NCI-H1048 (cell line): ENCODE data around the gene C16orf46.
"Not testable (repeated sequence)": the region's sequence is repeated elsewhere in the genome, so short reads cannot be mapped to it uniquely, and the experiment has no call there.

Source experiments
- DNase-seq: peaks from one replicate; lab custom pipeline; 2025; lab: John Stamatoyannopoulos, UW

C16orf46 gene

GRCh38 chr16:81077076-81077940, at the start of gene C16orf46:
Gene C16orf46 (minus strand): TSS chr16:81077238. CDS start chr16:81063955, 13,283 bp downstream.
- peak; percentile 24 for DNase-seq

GRCh38 chr16:81123092-81123852, 46.2 kb upstream of the C16orf46 start:
- no peak for DNase-seq

- DNase-seq = no peak
Observed at GRCh38 chr16:81121474-81121990, 44.5 kb upstream of the C16orf46 start.

- no peak for DNase-seq
Observed at GRCh38 chr16:81117436-81117835, 40.4 kb upstream of the C16orf46 start.

- no peak for DNase-seq
Observed at GRCh38 chr16:81116285-81116684, 39.2 kb upstream of the C16orf46 start.

- no peak for DNase-seq
Observed at GRCh38 chr16:81112453-81112852, 35.4 kb upstream of the C16orf46 start.

- not testable (repeated sequence) for DNase-seq
Observed at GRCh38 chr16:81109274-81109673, 32.2 kb upstream of the C16orf46 start.

GRCh38 chr16:81107511-81107910, 30.5 kb upstream of the C16orf46 start:
- no peak for DNase-seq

GRCh38 chr16:81106826-81107503, 29.9 kb upstream of the C16orf46 start:
- no peak for DNase-seq

GRCh38 chr16:81105946-81106345, 28.9 kb upstream of the C16orf46 start:
- no peak for DNase-seq

GRCh38 chr16:81101702-81102101, 24.7 kb upstream of the C16orf46 start:
- DNase-seq = no peak

GRCh38 chr16:81099958-81100357, 22.9 kb upstream of the C16orf46 start:
- DNase-seq = no peak

- DNase-seq = no peak
Observed at GRCh38 chr16:81097230-81097629, 20.2 kb upstream of the C16orf46 start.

- no peak for DNase-seq
Observed at GRCh38 chr16:81096715-81097208, 19.7 kb upstream of the C16orf46 start.

- peak; percentile 85 for DNase-seq
Observed at GRCh38 chr16:81095953-81096714, 19.1 kb upstream of the C16orf46 start, which contains the start of gene GCSH. Gene GCSH (minus strand): TSS chr16:81096395. CDS start chr16:81096278, 117 bp downstream.

GRCh38 chr16:81095653-81095952, 18.6 kb upstream of the C16orf46 start:
- DNase-seq = no peak

- no peak for DNase-seq
Observed at GRCh38 chr16:81094771-81095251, 17.8 kb upstream of the C16orf46 start.

GRCh38 chr16:81088836-81089235, 11.8 kb upstream of the C16orf46 start:
- no peak for DNase-seq

GRCh38 chr16:81081014-81081413, 4.0 kb upstream of the C16orf46 start:
- DNase-seq = no peak

GRCh38 chr16:81080233-81080632, 3.2 kb upstream of the C16orf46 start:
- no peak for DNase-seq

- peak; percentile 31 for DNase-seq
Observed at GRCh38 chr16:81076566-81077075, 417 bp downstream of the C16orf46 start.
